Mucosa of descending colon (tissue), 3 donors: ENCODE measurements around the gene DCP2. TPM values are rescaled to one million over a fixed set of nuclear protein-coding genes. Genes with fewer than 3 reads are reported as not detected.
A peak's percentile ranks its signal among the peaks of the same experiment; 100 is the strongest.

Experiments
- ATAC-seq: fragments of 200-7000 bp; cut with Tn5 transposase; one replicate; pipeline ENCODE4 v1.9.1; 2020; ENCODE audit warnings: mild to moderate bottlenecking, moderate library complexity
- DNase-seq, 3 donors: peaks; one replicate each; pipeline ENCODE4 v3.0.0-alpha.2; 2020
- H3K36me3 ChIP-seq: fragments of 200-600 bp; one replicate; pipeline ENCODE4 v1.8.0; 2021; ENCODE audit warnings: low read depth, mild to moderate bottlenecking
- H3K4me1 ChIP-seq: fragments of 200-600 bp; one replicate; pipeline ENCODE4 v1.8.0; 2021; ENCODE audit warnings: low read depth, mild to moderate bottlenecking
- H3K4me3 ChIP-seq: fragments of 200-600 bp; one replicate; pipeline ENCODE4 v1.8.0; 2021; ENCODE audit warnings: mild to moderate bottlenecking
- H3K9me3 ChIP-seq: fragments of 200-600 bp; one replicate; pipeline ENCODE4 v1.8.0; 2021; ENCODE audit warnings: mild to moderate bottlenecking
- CTCF ChIP-seq: fragments of 200-600 bp; IDR thresholded peaks from one replicate; pipeline ENCODE4 v1.8.0; 2022; ENCODE audit warnings: antibody characterized with exemption, mild to moderate bottlenecking
- intact Hi-C, 2 donors: fragments of 100-400 bp; cut with DNase I in 1 of 2; cut with micrococcal nuclease in 1 of 2; formaldehyde crosslinking; loops; one replicate each; pipeline versions ENCODE4 v1.11.0 to v1.11.1; 2022; cut with DNase I, micrococcal nuclease
- total RNA-seq, 3 donors: library from RNA; stranded (reverse); fragmentation: NEBNext Ultra II Directional in 2 of 3; extraction: Animal tissue kit (Norgen Biotek cat#: 25700) in 2 of 3; gene quantifications; one replicate each; pipeline versions ENCODE4 v1.2.1 to v1.2.4, GENCODE V29; 2021 to 2023
- donor health status: DM: no; HTN: no; CAD: no; lungs with moderate emphysema.
- donor health status: DM: no; HTN: no; CAD: no.
- donor health status: DM: no; HTN: yes; CAD: no.

The DCP2 gene
- total RNA-seq, 3 donors from 2014 or later = 29.3 to 36.4 (median 35.4) TPM

- H3K36me3 ChIP-seq = no peaks in the 10 kb centered on the region
- H3K9me3 ChIP-seq = no peaks in the 10 kb centered on the region
- ATAC-seq (no peak), DNase-seq (no peak)
- no peaks in the 10 kb centered on the region for H3K4me1 ChIP-seq
- H3K4me3 ChIP-seq = no peak overlapping the region
- intact Hi-C loops = no loop called here
- no peak for TF ChIP-seq CTCF
Measured at GRCh38 chr5:113031104-113031503, 54.5 kb downstream of the DCP2 start.

- TF ChIP-seq CTCF = no peak
Measured at GRCh38 chr5:113031557-113031956, 55.0 kb downstream of the DCP2 start.

DNA sequence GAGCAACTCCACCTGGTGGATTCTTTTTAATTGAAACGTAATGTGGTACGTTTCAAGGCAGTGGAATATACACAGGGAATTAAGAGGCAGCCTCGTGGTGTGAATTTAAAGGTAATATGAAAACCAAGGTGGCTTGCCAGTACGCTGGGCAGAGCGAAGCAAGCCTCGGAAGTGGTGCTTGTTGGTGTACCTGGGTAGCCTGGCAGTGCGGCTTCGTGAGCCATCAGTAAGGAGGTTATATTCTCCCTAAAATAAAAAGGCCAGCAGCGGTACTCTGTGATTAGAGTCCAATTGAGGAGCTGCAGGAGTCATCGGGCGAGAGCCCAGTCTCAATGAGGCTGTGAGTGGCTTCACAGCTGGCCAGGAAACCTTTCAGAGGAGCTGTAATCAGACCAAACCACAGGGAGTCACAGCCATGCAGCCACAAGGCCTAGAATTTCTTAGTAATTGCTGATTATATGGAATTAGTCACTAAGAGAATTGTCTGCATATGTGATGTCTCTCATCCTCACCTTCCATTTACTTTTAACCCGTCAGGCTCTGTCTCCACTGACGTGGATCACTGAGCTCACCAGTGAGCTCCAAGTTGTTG, 57.7 kb downstream of the DCP2 start:
- intact Hi-C loops = no loop called here
- Histone ChIP-seq H3K9me3 (no peaks in the 10 kb centered on the region), H3K4me1 (no peaks in the 10 kb centered on the region), H3K4me3 (no peak overlapping the region), H3K36me3 (no peaks in the 10 kb centered on the region)
- DNase-seq (no peak), ATAC-seq (peak; percentile 21)
- TF ChIP-seq CTCF = no peak

More at GRCh38 chr5:113031557-113031956, 55.0 kb downstream of the DCP2 start:
- ATAC-seq = no peak
- intact Hi-C loops = no loop called here
- Histone ChIP-seq H3K9me3 (no peaks in the 10 kb centered on the region), H3K36me3 (no peaks in the 10 kb centered on the region), H3K4me1 (no peaks in the 10 kb centered on the region), H3K4me3 (no peak overlapping the region)
- no peak for DNase-seq

DNA sequence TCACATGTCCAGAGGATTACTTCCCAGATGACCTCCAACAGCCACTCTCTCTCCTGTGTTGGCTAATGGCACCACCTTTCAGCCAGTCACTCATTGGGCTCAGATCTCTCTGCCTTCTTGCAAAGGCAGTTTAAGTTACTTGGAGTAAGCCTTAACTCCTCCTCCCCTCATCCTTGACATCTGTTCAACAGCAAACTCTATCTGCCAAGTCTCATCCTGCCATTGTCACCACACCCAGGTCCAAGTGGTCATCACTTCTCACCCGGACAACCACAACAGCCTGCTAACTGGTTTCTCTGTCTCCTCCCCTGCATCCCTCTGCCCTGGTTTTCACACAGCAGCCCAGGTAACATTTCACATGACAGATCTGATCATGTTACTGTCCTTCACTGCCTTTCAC, 58.5 kb downstream of the DCP2 start:
- ATAC-seq = no peak
- Histone ChIP-seq H3K36me3 (no peaks in the 10 kb centered on the region), H3K4me3 (no peak overlapping the region), H3K4me1 (no peaks in the 10 kb centered on the region), H3K9me3 (no peaks in the 10 kb centered on the region)
- TF ChIP-seq CTCF = no peak
- intact Hi-C loops = no loop called here
- DNase-seq = no peak

GRCh38 chr5:113036321-113036720, 59.7 kb downstream of the DCP2 start:
- Histone ChIP-seq H3K36me3 (no peaks in the 10 kb centered on the region), H3K4me3 (no peak overlapping the region), H3K9me3 (no peaks in the 10 kb centered on the region), H3K4me1 (no peaks in the 10 kb centered on the region)
- DNase-seq = no peak
- TF ChIP-seq CTCF = no peak
- intact Hi-C loops = no loop called here
- no peak for ATAC-seq

DNA sequence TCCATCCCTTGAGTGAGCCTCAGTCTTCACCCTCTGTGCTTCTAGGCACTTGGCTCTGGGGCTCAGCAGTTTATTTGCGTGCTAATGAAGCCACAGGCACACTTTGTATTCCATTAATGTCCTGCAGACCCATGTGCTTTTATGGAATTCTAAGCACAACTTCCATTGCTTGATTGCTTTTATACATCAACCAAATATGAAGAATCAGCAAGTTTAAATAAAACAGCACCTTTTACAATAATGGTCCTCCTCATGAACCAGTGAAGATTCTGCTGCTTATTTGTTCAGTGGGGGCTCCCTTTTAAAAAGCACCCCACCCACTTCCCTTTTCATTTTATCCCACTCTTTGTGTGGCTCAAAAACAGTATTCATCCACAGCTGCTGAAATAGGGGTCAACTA, 60.2 kb downstream of the DCP2 start:
- no peak for TF ChIP-seq CTCF
- ATAC-seq = no peak

More for the DNA sequence above, 60.2 kb downstream of the DCP2 start:
- DNase-seq = no peak
- Histone ChIP-seq H3K36me3 (no peaks in the 10 kb centered on the region), H3K9me3 (no peaks in the 10 kb centered on the region), H3K4me1 (no peaks in the 10 kb centered on the region), H3K4me3 (no peak overlapping the region)
- intact Hi-C loops = no loop called here
